Left lobe of liver (tissue), 2 donors: ENCODE measurements around the gene SH3YL1. TPM values are rescaled to one million over a fixed set of nuclear protein-coding genes. Genes with fewer than 3 reads are reported as not detected.
A peak's percentile ranks its signal among the peaks of the same experiment; 100 is the strongest.

ENCODE experiments used
- ATAC-seq: fragments of 200-7000 bp; cut with Tn5 transposase; one replicate; pipeline ENCODE4 v1.9.1; 2020; ENCODE audit warnings: mild to moderate bottlenecking, moderate library complexity
- DNase-seq: peaks from one replicate; pipeline ENCODE4 v3.0.0-alpha.2; 2020; ENCODE audit warnings: low spot score
- total RNA-seq: library from RNA; stranded (reverse); gene quantifications from one replicate; pipeline ENCODE4 v1.2.1, GENCODE V29; 2021
- donor health status: DM: no; HTN: no; CAD: no; lungs with moderate emphysema.
- donor health status: DM: no; HTN: yes; CAD: no.

The SH3YL1 gene
- total RNA-seq, 1 donor from 2014 or later, result 7.3 TPM

- DNase-seq, result no peak
- ATAC-seq, result no peak
Measured at GRCh38 chr2:228115-228514, 35.7 kb downstream of the SH3YL1 start.

GRCh38 chr2:223971-224760 lies 39.7 kb downstream of the SH3YL1 start:
- no peak for DNase-seq
- ATAC-seq, result peak; percentile 34

DNA sequence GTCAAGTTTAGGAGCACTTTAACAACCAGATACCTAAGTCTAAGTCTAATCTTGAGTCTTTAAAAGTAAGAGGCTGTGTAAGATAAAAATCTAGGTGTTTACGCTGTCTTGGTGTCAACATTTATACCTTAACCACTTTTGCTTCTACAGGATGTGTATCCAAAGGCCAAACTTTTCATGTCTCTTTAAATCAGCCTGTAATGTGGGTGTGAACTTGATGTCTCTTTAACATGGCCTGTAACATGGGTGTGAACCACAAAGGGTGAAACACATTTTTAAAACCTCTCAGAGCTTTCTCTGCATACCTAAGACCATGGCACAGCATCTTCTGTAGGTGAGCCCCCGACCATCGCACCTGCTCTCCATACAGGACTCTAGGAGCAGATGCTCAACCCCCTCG lies 40.4 kb downstream of the SH3YL1 start:
- DNase-seq (no peak), ATAC-seq (no peak)

- DNase-seq (no peak), ATAC-seq (no peak)
Measured at GRCh38 chr2:216068-216467, 47.8 kb downstream of the SH3YL1 start.

GRCh38 chr2:213932-214693 lies 49.7 kb downstream of the SH3YL1 start:
- DNase-seq (peak; percentile 80), ATAC-seq (peak; percentile 97)

DNA sequence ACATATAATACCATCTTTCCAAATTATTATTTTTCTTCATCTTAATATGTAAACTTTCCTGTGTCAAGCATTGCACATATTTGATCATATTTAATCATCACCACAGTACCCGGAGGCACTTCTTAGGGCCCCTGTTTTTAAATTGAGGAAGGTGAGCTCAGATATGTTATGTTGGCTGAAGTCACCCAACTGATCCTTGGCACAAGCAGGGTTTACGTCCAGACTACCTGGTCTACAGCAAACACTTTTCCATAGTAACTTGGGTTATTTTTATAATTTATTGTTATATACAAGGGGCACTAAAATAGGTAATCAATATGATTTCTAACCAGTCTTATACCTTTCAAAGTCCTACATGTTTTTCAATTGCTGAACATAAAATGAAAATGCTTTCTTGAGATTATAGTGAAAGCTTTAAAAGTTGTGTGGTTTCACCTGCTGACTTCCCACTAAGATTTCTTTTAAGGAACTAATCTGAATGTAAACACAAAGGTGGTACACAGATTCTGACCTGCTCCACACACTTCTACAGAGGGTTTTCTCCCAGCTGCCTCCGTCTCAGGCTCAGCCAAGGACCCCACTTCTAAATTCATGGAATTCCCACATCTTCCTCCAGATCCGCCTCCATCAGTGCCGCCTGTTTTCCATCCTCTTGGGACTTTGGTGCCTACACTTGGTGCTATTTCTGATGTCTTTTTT lies 52.2 kb downstream of the SH3YL1 start:
- ATAC-seq (no peak), DNase-seq (no peak)

GRCh38 chr2:210660-211059 lies 53.2 kb downstream of the SH3YL1 start:
- DNase-seq, result no peak
- ATAC-seq, result no peak

GRCh38 chr2:209470-209869 lies 54.4 kb downstream of the SH3YL1 start:
- no peak for DNase-seq
- ATAC-seq, result no peak

DNA sequence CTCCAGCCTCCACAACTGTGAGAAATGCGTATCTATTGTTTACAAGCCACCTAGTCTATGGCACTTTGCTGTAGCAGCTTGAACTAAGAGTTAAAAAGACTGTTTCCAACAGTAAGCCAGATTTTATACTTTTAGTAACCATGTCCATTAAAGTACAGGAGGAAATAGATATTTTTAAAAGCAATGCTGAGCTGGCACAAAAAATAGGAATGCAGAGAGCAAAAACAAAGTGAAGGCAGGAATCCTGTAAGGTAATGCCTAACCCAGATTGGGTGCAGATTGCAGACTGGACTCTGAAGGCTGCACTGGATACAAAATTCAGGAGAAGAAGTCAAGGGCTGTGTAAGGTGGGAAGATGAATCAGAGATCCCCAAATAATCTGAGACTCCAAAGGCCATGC lies 55.5 kb downstream of the SH3YL1 start:
- ATAC-seq (no peak), DNase-seq (no peak)

GRCh38 chr2:203984-204383 lies 59.8 kb downstream of the SH3YL1 start:
- ATAC-seq (no peak), DNase-seq (no peak)

GRCh38 chr2:203401-203800 lies 60.4 kb downstream of the SH3YL1 start:
- no peak for ATAC-seq
- no peak for DNase-seq

DNA sequence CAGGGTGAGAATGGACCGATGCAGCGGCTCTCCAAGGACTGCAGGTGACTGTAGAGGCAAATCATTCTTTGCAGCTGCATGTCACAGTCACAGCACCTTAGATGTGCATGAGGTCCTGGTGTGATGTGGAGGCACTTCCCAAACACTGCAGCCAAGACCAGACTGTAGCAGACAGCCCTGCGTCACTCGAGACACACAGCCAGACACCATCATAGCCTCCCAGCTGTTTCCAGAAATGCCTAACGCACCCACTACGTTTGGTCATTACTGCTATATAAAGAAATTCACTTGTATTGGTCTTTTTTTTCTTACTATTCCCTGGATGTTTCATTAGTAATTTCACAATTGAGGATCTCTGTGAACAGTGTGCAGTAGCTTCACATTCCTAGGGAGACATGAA lies 60.9 kb downstream of the SH3YL1 start:
- DNase-seq (no peak), ATAC-seq (no peak)

- no peak for DNase-seq
- no peak for ATAC-seq
Measured at GRCh38 chr2:201648-202433, 62.0 kb downstream of the SH3YL1 start.

DNA sequence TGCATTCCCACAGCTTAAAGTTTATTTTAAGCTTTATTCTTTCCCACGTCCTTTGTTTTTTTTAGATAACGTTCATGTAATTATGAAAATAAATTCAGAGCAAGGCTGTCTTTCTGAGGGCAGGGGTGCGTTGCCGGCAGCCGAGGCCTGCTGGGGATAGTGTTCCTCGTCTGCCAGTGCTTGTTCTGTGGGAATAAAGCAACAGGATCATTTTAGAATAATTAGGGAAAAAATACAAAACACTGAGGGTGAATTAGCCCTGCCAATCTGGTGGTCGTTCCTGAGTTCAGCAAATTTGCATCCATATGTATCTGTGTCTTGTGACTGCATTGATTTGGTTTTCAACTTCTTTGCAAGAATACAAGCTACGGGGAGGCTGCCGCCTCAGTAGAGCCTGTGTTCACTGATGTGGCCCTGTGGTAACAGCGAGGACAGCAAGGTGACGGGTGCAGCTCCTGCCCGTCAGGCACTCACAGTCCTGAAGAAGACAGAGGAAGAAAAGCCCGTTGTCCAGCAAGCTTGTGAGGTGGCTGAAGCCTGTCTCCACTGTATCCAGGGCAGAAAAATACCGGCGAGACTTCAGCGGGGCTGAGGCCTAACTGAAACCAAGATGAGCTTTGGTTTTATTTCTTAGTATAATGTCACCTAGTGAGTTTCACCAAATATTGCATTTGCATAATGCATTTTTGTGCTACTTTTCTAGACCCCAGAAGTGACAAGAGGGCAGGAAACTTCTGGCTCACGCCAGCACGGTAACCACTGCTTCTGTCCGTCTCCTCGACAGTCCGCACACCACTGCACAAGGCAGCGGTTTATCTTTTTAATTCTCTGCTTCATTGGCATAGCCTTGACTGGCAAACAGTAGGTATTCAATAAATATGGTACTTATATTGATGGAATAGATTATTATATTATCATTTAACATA lies 64.5 kb downstream of the SH3YL1 start:
- no peak for ATAC-seq
- DNase-seq, result no peak

GRCh38 chr2:196406-196805 lies 67.4 kb downstream of the SH3YL1 start:
- ATAC-seq (no peak), DNase-seq (no peak)

- DNase-seq (no peak), ATAC-seq (no peak)
Measured at GRCh38 chr2:195932-196331, 67.9 kb downstream of the SH3YL1 start.

DNA sequence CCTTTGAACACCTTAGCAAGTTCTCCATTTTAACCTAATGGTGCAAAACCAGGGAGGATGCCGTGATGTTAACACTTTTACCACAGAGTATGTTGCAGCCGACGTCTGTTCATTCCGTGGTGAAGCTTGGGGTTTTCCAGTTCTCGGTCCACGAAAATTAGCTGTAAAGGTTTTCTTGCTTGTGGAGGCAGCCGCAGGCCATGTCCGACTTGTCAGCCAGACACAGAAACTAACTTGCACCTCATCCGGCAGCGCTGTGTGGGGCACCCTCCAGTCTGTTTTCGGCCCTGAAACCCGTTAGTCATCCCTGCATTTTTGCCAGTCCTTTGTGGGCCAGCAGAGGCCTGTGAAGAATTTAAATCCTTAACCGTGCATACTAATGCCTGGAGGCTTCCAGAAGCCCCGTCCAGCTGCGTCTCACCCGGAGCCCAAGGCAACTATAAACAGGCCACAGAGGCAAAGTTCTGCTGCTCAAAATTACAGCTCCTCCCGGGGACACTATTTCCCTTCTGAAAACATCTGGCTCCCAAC lies 70.6 kb downstream of the SH3YL1 start:
- DNase-seq, result no peak
- ATAC-seq, result no peak

DNA sequence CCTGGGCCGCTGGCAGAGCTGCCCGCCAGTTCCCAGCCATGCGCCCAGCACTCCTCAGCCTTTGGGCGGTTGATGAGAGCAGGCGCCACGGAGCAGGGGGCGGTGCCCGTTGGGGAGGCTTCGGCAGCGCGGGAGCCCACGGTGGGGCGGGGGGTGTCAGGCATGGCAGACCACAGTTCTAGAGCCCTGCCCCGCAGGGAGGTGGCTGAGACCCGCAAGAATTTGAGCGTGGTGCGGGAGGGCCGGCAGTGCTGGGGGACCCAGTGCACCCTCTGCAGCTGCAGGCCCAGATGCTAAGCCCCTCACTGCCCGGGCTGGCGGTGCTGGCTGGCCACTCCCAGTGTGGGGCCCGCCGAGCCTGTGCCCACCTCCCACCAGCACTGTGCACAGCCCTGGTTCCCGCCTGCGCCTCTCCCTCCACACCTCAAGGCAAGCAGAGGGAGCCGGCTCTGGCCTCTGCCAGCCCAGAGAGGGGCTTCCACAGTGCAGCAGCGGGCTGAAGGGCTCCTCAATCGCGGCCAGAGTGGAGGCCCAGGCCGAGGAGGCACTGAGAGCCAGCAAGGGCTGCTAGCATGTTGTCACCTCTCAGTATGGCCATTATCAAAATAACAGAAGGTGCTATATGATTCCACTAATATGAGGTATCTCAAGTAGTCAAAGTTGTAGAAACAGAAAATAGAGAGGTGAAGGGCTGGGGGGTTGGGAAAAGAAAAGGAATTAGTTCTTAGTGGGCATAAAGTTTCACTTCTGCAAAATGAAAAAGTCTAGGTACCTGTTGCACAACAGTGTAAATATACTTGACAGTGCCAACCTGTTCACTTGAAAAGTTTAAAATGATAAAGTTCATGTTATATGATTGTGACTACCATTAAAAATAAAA lies 72.3 kb downstream of the SH3YL1 start:
- ATAC-seq (no peak), DNase-seq (no peak)

DNA sequence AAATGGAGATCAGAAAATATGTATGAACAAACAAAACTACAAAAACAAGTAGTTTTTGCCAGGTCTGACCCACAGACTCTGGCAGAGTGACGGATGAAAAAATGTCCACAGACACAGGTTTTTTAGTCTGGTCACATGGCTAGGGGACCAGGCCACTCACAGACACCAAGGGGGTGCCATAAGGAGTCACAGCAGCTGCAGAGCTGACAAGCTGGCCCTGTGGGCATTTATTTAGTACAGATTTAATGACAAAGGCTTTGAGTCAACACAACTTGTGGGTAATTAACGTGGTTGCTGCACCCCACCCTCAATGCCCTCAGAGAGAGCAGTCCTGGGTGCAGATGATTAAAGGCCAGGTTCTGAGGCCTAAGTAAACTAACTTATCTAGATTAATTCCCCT lies 76.0 kb downstream of the SH3YL1 start:
- DNase-seq (no peak), ATAC-seq (no peak)
